ENCODE results near the gene SULT1C3. TPM values are rescaled to one million over a fixed set of nuclear protein-coding genes. Genes with fewer than 3 reads are reported as not detected.

SULT1C3 gene
- polyA plus RNA-seq, 2 of the 4 experiments (the other 2 are of a cell fraction), result not detected

DNA sequence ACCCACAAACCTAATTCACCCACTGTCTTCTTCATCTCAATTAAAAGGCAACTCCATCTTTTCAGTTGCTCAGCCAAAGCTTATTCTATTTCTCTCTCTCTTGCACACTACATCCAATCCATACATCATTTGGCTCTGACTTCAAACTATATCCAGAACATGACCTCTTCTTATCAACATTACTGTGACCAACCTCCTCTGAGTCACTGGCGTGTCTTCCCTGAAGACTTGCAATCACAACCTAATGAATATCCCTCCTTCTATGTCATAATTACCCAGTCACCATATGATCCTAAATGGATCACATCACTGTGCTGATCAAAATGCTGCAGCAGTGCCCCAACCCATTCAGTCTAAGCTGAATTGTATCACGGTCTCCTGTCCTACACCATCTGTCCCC is 22.6 kb upstream of the SULT1C3 start:
- no peak for TF ChIP-seq NFE2L2 (conservative IDR thresholded peaks at IDR 0.05; ENCODE audit: low read length)
- TF ChIP-seq RFX5 (IDR thresholded peaks at IDR 0.05), result no peak
- no peak for TF ChIP-seq RNF2 (IDR thresholded peaks at IDR 0.05; ENCODE audit: borderline replicate concordance, low read depth)
- no peak for TF ChIP-seq RAD21 (conservative IDR thresholded peaks at IDR 0.05 in 1 of 2, IDR thresholded peaks at IDR 0.05 in 1 of 2)
- TF ChIP-seq MAFK (IDR thresholded peaks at IDR 0.05; ENCODE audit: partially characterized antibody), result no peak
- TF ChIP-seq NPAS2 (CRISPR knock-in tag; IDR thresholded peaks at IDR 0.05; ENCODE audit: borderline replicate concordance), result no peak
- TF ChIP-seq, protein P1, sequence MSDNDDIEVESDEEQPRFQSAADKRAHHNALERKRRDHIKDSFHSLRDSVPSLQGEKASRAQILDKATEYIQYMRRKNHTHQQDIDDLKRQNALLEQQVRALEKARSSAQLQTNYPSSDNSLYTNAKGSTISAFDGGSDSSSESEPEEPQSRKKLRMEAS (IDR thresholded peaks at IDR 0.05), result no peak
- TF ChIP-seq HOXB13 (CRISPR knock-in tag; IDR thresholded peaks at IDR 0.05; ENCODE audit: low read depth), result no peak
- TF ChIP-seq, protein P2, sequence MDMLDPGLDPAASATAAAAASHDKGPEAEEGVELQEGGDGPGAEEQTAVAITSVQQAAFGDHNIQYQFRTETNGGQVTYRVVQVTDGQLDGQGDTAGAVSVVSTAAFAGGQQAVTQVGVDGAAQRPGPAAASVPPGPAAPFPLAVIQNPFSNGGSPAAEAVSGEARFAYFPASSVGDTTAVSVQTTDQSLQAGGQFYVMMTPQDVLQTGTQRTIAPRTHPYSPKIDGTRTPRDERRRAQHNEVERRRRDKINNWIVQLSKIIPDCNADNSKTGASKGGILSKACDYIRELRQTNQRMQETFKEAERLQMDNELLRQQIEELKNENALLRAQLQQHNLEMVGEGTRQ (IDR thresholded peaks at IDR 0.05), result no peak
- TF ChIP-seq HEYL (CRISPR knock-in tag; IDR thresholded peaks at IDR 0.05), result no peak
- no peak for TF ChIP-seq FOXS1 (CRISPR knock-in tag; IDR thresholded peaks at IDR 0.05)
- no peaks in the 10 kb centered on the region for H3K9me3 ChIP-seq
- DNase-seq (ENCODE audit: low read depth in 1 of 2, low spot score in 1 of 2) (no peak), FAIRE-seq (no peak), ATAC-seq (no peak)
- no peak overlapping the region for H3K4me2 ChIP-seq
- peak overlapping the region in 1 of 2 experiments; percentile 35; a peak in 2 of 6 replicates for H3K27ac ChIP-seq
- 92% methylated on average over 2 of the region's 2 CpGs for WGBS (ENCODE audit: missing lambda C conversion rate)
- peaks cover 11% of the 10 kb centered on the region for H3K4me1 ChIP-seq
- ChIA-PET POLR2A (no interaction called here), CTCF (interaction anchor here (0.6 to 2.5 kb wide), 4 partner anchors 21 to 1376 kb away, joined by 3 to 9 read pairs (median 5); no protein-coding TSS in a partner anchor)
- no peak overlapping the region for H3K4me3 ChIP-seq

DNA sequence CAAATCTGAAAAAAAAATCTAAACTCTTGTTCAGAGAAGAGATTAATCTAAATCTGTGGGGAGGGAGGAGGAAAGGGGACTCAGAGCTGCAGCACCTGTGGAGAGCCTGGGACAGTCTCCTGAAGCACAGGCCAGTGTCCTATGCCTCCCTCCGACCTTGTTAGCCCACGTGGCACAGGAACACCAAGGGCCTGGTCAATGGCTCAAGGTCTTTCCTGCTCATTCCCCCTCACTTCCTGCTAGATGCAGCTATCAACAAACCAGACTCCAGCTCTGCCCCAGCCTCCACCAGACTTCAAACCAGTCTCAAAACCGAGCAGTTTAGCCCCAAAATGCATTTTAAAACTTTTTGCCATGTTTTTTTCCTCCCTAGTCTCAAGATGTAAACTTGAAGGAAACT is 20.1 kb upstream of the SULT1C3 start:
- Histone ChIP-seq H3K4me3 (no peak overlapping the region), H3K4me1 (peaks cover 11% of the 10 kb centered on the region), H3K27ac (peak overlapping the region; percentile 30 to 44; a peak in 3 of 6 replicates), H3K9me3 (no peaks in the 10 kb centered on the region), H3K4me2 (no peak overlapping the region)
- DNase-seq (ENCODE audit: low read depth in 1 of 2, low spot score in 1 of 2) (no peak), FAIRE-seq (no peak), ATAC-seq (no peak)
- no peak for TF ChIP-seq MYC (IDR thresholded peaks at IDR 0.05; ENCODE audit: borderline replicate concordance, low read length)
- TF ChIP-seq KDM5A (IDR thresholded peaks at IDR 0.05), result no peak
- no peak for TF ChIP-seq ESRRA (IDR thresholded peaks at IDR 0.05; ENCODE audit: borderline replicate concordance, low read length)
- no peak for TF ChIP-seq EHMT2 (IDR thresholded peaks at IDR 0.05; ENCODE audit: low read depth)
- TF ChIP-seq HOXA7 (CRISPR knock-in tag; IDR thresholded peaks at IDR 0.05), result no peak
- TF ChIP-seq, protein P3, sequence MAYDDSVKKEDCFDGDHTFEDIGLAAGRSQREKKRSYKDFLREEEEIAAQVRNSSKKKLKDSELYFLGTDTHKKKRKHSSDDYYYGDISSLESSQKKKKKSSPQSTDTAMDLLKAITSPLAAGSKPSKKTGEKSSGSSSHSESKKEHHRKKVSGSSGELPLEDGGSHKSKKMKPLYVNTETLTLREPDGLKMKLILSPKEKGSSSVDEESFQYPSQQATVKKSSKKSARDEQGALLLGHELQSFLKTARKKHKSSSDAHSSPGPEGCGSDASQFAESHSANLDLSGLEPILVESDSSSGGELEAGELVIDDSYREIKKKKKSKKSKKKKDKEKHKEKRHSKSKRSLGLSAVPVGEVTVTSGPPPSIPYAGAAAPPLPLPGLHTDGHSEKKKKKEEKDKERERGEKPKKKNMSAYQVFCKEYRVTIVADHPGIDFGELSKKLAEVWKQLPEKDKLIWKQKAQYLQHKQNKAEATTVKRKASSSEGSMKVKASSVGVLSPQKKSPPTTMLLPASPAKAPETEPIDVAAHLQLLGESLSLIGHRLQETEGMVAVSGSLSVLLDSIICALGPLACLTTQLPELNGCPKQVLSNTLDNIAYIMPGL (CRISPR knock-in tag; IDR thresholded peaks at IDR 0.05; ENCODE audit: borderline replicate concordance), result no peak
- TF ChIP-seq ZC3H11A (IDR thresholded peaks at IDR 0.05), result no peak
- no peak for TF ChIP-seq RNF2 (IDR thresholded peaks at IDR 0.05; ENCODE audit: borderline replicate concordance, low read depth)
- no peak for TF ChIP-seq EP300 (IDR thresholded peaks at IDR 0.05)
- POLR2A ChIA-PET, result no interaction called here
- CTCF ChIA-PET, result interaction anchor here (1.1 to 1.3 kb wide), 2 partner anchors 21 to 273 kb away, joined by 3 to 4 read pairs; partner anchors contain the start of gene SULT1C3
- 53% methylated on average over 3 of the region's 3 CpGs for WGBS (ENCODE audit: missing lambda C conversion rate)

- H3K4me3 ChIP-seq, result no peak overlapping the region
- ATAC-seq (no peak), DNase-seq (ENCODE audit: low read depth in 1 of 2, low spot score in 1 of 2) (no peak), FAIRE-seq (no peak)
- no peak overlapping the region for H3K4me2 ChIP-seq
- 89% methylated on average over 1 of the region's 3 CpGs for WGBS (ENCODE audit: missing lambda C conversion rate)
- ChIA-PET POLR2A (no interaction called here), CTCF (interaction anchor here (1.1 to 1.3 kb wide), 2 partner anchors 20 to 272 kb away, joined by 3 to 4 read pairs; partner anchors contain the start of gene SULT1C3)
- peaks cover 10% of the 10 kb centered on the region for H3K4me1 ChIP-seq
- no peaks in the 10 kb centered on the region for H3K9me3 ChIP-seq
- H3K27ac ChIP-seq, result no peak overlapping the region; a peak in 1 of 6 replicates
- TF ChIP-seq RCOR1 (IDR thresholded peaks at IDR 0.05; ENCODE audit: low read depth, low read length) (no peak), ZSCAN20 (CRISPR knock-in tag; IDR thresholded peaks at IDR 0.05) (no peak), TFCP2L1 (CRISPR knock-in tag; IDR thresholded peaks at IDR 0.05) (no peak), CEBPB (IDR thresholded peaks at IDR 0.05) (no peak), FOXS1 (CRISPR knock-in tag; IDR thresholded peaks at IDR 0.05) (no peak), FOSL2 (IDR thresholded peaks at IDR 0.05) (no peak), FOSL2 (CRISPR knock-in tag; IDR thresholded peaks at IDR 0.05) (no peak), POLR2A (IDR thresholded peaks at IDR 0.05; ENCODE audit: low read length) (no peak), NFE2L2 (conservative IDR thresholded peaks at IDR 0.05; ENCODE audit: low read length) (no peak), JUNB (IDR thresholded peaks at IDR 0.05) (no peak), RARB (CRISPR knock-in tag; IDR thresholded peaks at IDR 0.05) (no peak), CBX2 (IDR thresholded peaks at IDR 0.05; ENCODE audit: borderline replicate concordance, low read depth) (no peak), POLR2AphosphoS2 (conservative IDR thresholded peaks at IDR 0.05; ENCODE audit: low read length) (no peak)
- TF ChIP-seq, protein P4, sequence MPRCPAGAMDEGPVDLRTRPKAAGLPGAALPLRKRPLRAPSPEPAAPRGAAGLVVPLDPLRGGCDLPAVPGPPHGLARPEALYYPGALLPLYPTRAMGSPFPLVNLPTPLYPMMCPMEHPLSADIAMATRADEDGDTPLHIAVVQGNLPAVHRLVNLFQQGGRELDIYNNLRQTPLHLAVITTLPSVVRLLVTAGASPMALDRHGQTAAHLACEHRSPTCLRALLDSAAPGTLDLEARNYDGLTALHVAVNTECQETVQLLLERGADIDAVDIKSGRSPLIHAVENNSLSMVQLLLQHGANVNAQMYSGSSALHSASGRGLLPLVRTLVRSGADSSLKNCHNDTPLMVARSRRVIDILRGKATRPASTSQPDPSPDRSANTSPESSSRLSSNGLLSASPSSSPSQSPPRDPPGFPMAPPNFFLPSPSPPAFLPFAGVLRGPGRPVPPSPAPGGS (IDR thresholded peaks at IDR 0.05), result no peak
- TF ChIP-seq, protein P3 (CRISPR knock-in tag; IDR thresholded peaks at IDR 0.05; ENCODE audit: borderline replicate concordance), result no peak
These were observed 19.6 kb upstream of the SULT1C3 start for GRCh38 chr2:108220191-108220590.

Measured in A549 (cell line).